ENCODE measurements around the gene SLCO4A1. TPM values are rescaled to one million over a fixed set of nuclear protein-coding genes. Genes with fewer than 3 reads are reported as not detected.

SLCO4A1 gene
- total RNA-seq, 4 donors from 2014 or later: 1.8 to 51.2 (median 29.9) TPM

- TF ChIP-seq CTCF (IDR thresholded peaks at IDR 0.05) (no peak), POLR2A (IDR thresholded peaks at IDR 0.05) (no peak)
- H3K27ac ChIP-seq: peak overlapping the region in 1 of 2 donors; percentile 18
- H3K4me3 ChIP-seq: no peak overlapping the region
- DNase-seq: no peak
- H3K9me3 ChIP-seq: no peaks in the 10 kb centered on the region
- H3K4me1 ChIP-seq: no peaks in the 10 kb centered on the region
- no peaks in the 10 kb centered on the region for H3K27me3 ChIP-seq
- intact Hi-C loops (cut with DNase I; ENCODE audit: low total_unique reads): no loop called here
- H3K36me3 ChIP-seq: no peaks in the 10 kb centered on the region
Measured at GRCh38 chr20:62603907-62604785, 38.2 kb upstream of the SLCO4A1 start.

DNA sequence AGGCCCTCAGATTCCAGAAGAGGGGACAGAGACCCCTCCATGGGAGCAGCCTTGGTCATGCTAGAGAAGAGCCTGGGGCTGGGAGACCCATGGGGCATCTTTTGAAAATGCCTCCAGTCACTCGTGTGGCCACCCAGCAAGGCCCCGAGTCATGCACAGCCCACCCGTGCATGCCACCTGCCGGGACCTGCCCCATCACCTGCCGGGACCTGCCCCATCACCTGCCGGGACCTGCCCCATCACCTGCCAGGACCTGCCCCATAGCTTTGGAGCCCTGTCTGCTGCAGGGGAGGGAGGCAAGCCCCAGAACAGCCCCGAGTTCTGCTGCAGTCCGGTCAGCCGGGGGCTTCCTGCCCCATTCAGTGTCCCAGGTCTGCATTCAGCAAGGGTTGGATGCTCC is 37.5 kb upstream of the SLCO4A1 start:
- TF ChIP-seq POLR2A (IDR thresholded peaks at IDR 0.05): no peak
- DNase-seq: no peak
- Histone ChIP-seq H3K4me3 (no peak overlapping the region), H3K27ac (no peak overlapping the region), H3K4me1 (no peaks in the 10 kb centered on the region), H3K36me3 (no peaks in the 10 kb centered on the region), H3K9me3 (no peaks in the 10 kb centered on the region), H3K27me3 (no peaks in the 10 kb centered on the region)
- intact Hi-C loops (cut with DNase I; ENCODE audit: low total_unique reads): no loop called here

GRCh38 chr20:62605236-62605943 is 36.9 kb upstream of the SLCO4A1 start:
- Histone ChIP-seq H3K36me3 (no peaks in the 10 kb centered on the region), H3K27ac (no peak overlapping the region)

GRCh38 chr20:62606016-62606415 is 36.3 kb upstream of the SLCO4A1 start:
- intact Hi-C loops (cut with DNase I; ENCODE audit: low total_unique reads): no loop called here
- Histone ChIP-seq H3K9me3 (no peaks in the 10 kb centered on the region), H3K36me3 (no peaks in the 10 kb centered on the region), H3K27me3 (no peaks in the 10 kb centered on the region), H3K27ac (no peak overlapping the region), H3K4me1 (no peaks in the 10 kb centered on the region), H3K4me3 (no peak overlapping the region)
- no peak for DNase-seq
- TF ChIP-seq CTCF (IDR thresholded peaks at IDR 0.05): no peak

More at GRCh38 chr20:62605236-62605943, 36.9 kb upstream of the SLCO4A1 start:
- H3K4me3 ChIP-seq: no peak overlapping the region
- H3K27me3 ChIP-seq: no peaks in the 10 kb centered on the region
- intact Hi-C loops (cut with DNase I; ENCODE audit: low total_unique reads): no loop called here
- TF ChIP-seq CTCF (IDR thresholded peaks at IDR 0.05) (no peak), POLR2A (IDR thresholded peaks at IDR 0.05) (no peak)
- H3K4me1 ChIP-seq: no peaks in the 10 kb centered on the region
- DNase-seq: no peak
- no peaks in the 10 kb centered on the region for H3K9me3 ChIP-seq

GRCh38 chr20:62606551-62607201 is 35.6 kb upstream of the SLCO4A1 start:
- Histone ChIP-seq H3K27me3 (no peaks in the 10 kb centered on the region), H3K27ac (no peak overlapping the region), H3K36me3 (no peaks in the 10 kb centered on the region), H3K4me1 (no peaks in the 10 kb centered on the region), H3K9me3 (no peaks in the 10 kb centered on the region), H3K4me3 (no peak overlapping the region)
- peak; percentile 42 to 54 for DNase-seq
- TF ChIP-seq POLR2A (IDR thresholded peaks at IDR 0.05): no peak
- intact Hi-C loops (cut with DNase I; ENCODE audit: low total_unique reads): no loop called here

All from uterus (tissue), 4 donors.